ENCODE data around the gene MAGEA8.

- TF ChIP-seq CTCF (IDR thresholded peaks at IDR 0.05; ENCODE audit: poor library complexity) = no peak
- TF ChIP-seq EZH2 (IDR thresholded peaks at IDR 0.05; ENCODE audit: borderline replicate concordance) = no peak
Observed at GRCh38 chrX:149909324-149910177, 28.6 kb downstream of the MAGEA8 start.

Data from hepatocyte (in vitro differentiated cells).